ES-I3 (cell line): ENCODE data around the gene ISL2.

Source experiments
- H3K36me3 ChIP-seq: 2 replicates; pipeline ENCODE4 v1.6.1; 2013; ENCODE audit warnings: mild to moderate bottlenecking, low read length, control low read depth, moderate library complexity; ENCODE audit not compliant: insufficient read depth
- H3K4me1 ChIP-seq: 2 replicates; pipeline ENCODE4 v1.6.1; 2013; ENCODE audit warnings: mild to moderate bottlenecking, control low read depth, low read length; ENCODE audit not compliant: insufficient read depth
- H3K9ac ChIP-seq: 2 replicates; pipeline ENCODE4 v1.6.1; 2013; ENCODE audit warnings: low read depth, mild to moderate bottlenecking, low read length, moderate library complexity
- H3K9me3 ChIP-seq: 2 replicates; pipeline ENCODE4 v1.6.1; 2013; ENCODE audit warnings: mild to moderate bottlenecking, low read length, moderate library complexity; ENCODE audit not compliant: control insufficient read depth, insufficient read depth

ISL2 gene

DNA sequence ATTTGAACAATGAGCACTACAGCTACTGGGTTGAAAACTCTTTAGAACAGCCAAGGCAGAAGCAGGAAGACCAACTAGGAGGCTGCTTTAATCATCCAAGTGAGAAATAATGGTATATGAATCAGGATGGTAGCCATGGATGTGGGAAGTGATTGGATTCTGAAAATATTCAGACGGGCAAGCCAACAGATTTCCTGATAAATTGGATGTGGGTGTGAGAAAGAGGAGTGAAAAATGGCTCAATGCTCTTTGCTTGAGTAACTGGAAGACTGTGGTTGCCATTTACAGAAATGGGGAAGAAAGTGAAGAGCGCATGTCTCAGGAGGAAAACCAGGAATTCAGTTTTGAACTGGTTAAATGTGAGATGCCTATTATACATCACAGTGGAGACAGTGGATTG, 50.4 kb downstream of the ISL2 start:
- Histone ChIP-seq H3K4me1 (no peaks in the 10 kb centered on the region), H3K9ac (no peak overlapping the region), H3K36me3 (no peaks in the 10 kb centered on the region), H3K9me3 (no peaks in the 10 kb centered on the region)

GRCh38 chr15:76390571-76390970, 54.0 kb downstream of the ISL2 start:
- no peaks in the 10 kb centered on the region for H3K36me3 ChIP-seq
- H3K4me1 ChIP-seq, result no peaks in the 10 kb centered on the region
- H3K9ac ChIP-seq, result no peak overlapping the region
- H3K9me3 ChIP-seq, result no peaks in the 10 kb centered on the region

GRCh38 chr15:76391309-76391708, 54.7 kb downstream of the ISL2 start:
- Histone ChIP-seq H3K36me3 (no peaks in the 10 kb centered on the region), H3K4me1 (no peaks in the 10 kb centered on the region), H3K9me3 (no peaks in the 10 kb centered on the region), H3K9ac (no peak overlapping the region)

- Histone ChIP-seq H3K9ac (no peak overlapping the region), H3K36me3 (no peaks in the 10 kb centered on the region), H3K4me1 (no peaks in the 10 kb centered on the region), H3K9me3 (no peaks in the 10 kb centered on the region)
These were observed 55.3 kb downstream of the ISL2 start for GRCh38 chr15:76391847-76392246.
